Measurements from ENCODE around the gene GALNT14.
A peak's percentile ranks its signal among the peaks of the same experiment; 100 is the strongest.

The GALNT14 gene

DNA sequence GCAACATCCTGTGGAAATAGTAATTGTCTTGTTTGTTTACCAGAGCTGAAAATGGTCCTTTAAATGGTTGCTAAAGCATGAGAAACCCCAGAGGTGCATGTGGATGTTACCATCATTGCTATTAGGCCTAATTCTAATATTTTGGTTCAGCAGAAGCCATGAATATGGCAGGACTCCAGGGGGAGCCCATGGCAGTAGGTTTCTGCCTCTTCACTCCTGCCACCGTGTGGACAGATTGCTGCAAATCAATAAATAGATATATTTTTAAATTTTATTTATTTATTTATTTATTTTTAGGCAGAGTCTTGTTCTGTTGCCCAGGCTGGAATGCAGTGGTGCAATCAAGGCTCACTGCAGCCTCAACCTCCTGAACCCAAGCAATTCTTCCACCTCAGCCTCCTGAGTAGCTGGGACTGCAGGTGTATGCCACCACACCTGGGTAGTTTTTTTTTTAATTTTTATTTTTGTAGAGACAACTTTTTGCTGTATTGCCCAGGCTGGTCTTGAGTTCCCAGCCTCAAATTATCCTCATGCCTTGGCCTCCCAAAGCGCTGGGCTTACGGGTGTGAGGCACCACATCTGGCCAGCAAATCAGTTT is 276.1 kb downstream of the GALNT14 start:
- H3K23ac ChIP-seq (ENCODE audit: low read length in 2 of 2): no peak overlapping the region
- no peak overlapping the region for H4K91ac ChIP-seq (ENCODE audit: low read length)
- no peaks in the 10 kb centered on the region for H3K4me1 ChIP-seq (ENCODE audit: control insufficient read depth, insufficient read depth, low read depth, low read length)
- no peak overlapping the region for H2AFZ ChIP-seq (ENCODE audit: low read depth, low read length)
- no peak overlapping the region for H3K4ac ChIP-seq (ENCODE audit: low read depth in 1 of 2, low read length in 2 of 2)
- H3K18ac ChIP-seq (ENCODE audit: low read depth in 1 of 2, low read length in 2 of 2): no peak overlapping the region
- no peak overlapping the region for H4K8ac ChIP-seq (ENCODE audit: low read length)
- H2BK5ac ChIP-seq (ENCODE audit: low read depth, low read length, poor library complexity, severe bottlenecking): no peak overlapping the region
- H3K27ac ChIP-seq (ENCODE audit: low read length, poor library complexity, severe bottlenecking): no peak overlapping the region
- no peak overlapping the region for H3K9ac ChIP-seq (ENCODE audit: low read length)
- H2AK5ac ChIP-seq (ENCODE audit: low read length, severe bottlenecking): no peak overlapping the region
- H2BK120ac ChIP-seq (ENCODE audit: low read depth, low read length): no peak overlapping the region
- no peaks in the 10 kb centered on the region for H3K9me3 ChIP-seq (ENCODE audit: control insufficient read depth, low read length)
- H3K4me3 ChIP-seq (ENCODE audit: insufficient read depth in 1 of 2, low read depth in 1 of 2, low read length in 2 of 2): no peak overlapping the region
- peak; percentile 56 for DNase-seq
- no peaks in the 10 kb centered on the region for H3K79me1 ChIP-seq (replicated peaks; ENCODE audit: low read length, poor library complexity, severe bottlenecking)
- WGBS: 45% methylated on average over 2 of the region's 3 CpGs
- no peak overlapping the region for H2BK15ac ChIP-seq (ENCODE audit: low read depth, poor library complexity, severe bottlenecking)
- no peak overlapping the region for H3K14ac ChIP-seq (ENCODE audit: low read length in 2 of 2)
- peaks cover 0 to 13% of the 10 kb centered on the region in 2 experiments for H3K27me3 ChIP-seq (ENCODE audit: control insufficient read depth in 1 of 2, insufficient read depth in 1 of 2, low read length in 2 of 2)
- H2BK12ac ChIP-seq (ENCODE audit: low read length in 2 of 2): no peak overlapping the region
- no peaks in the 10 kb centered on the region for H3K36me3 ChIP-seq (ENCODE audit: control insufficient read depth in 1 of 2, insufficient read depth in 2 of 2, low read depth in 1 of 2, low read length in 2 of 2)
- H3K4me2 ChIP-seq (ENCODE audit: low read length, poor library complexity, severe bottlenecking): no peak overlapping the region

DNA sequence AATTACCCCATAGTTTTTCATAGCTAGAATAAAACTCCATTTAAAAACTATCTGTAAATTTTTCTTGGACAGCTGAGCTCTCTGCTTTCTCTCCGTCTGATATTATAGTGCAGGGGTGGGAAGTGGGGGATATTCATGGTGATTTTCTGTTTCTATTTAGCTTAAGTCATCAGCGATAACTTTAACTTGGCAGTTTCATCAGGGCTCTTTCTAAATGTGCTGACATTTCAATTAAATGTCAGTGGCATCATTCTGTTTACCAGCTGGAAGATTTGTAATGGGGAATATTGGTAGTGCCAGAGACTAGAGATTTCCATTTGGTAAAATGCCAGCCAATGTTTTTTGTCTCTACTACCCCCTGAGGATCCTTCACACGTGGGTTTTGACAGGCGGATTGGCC is 277.5 kb downstream of the GALNT14 start:
- H2BK120ac ChIP-seq (ENCODE audit: low read depth, low read length): no peak overlapping the region
- H2BK15ac ChIP-seq (ENCODE audit: low read depth, poor library complexity, severe bottlenecking): no peak overlapping the region
- H4K8ac ChIP-seq (ENCODE audit: low read length): no peak overlapping the region
- WGBS: 69% methylated on average over 4 of the region's 4 CpGs
- no peak overlapping the region for H3K23ac ChIP-seq (ENCODE audit: low read length in 2 of 2)
- H3K14ac ChIP-seq (ENCODE audit: low read length in 2 of 2): no peak overlapping the region
- H3K36me3 ChIP-seq (ENCODE audit: control insufficient read depth in 1 of 2, insufficient read depth in 2 of 2, low read depth in 1 of 2, low read length in 2 of 2): no peaks in the 10 kb centered on the region
- H3K4ac ChIP-seq (ENCODE audit: low read depth in 1 of 2, low read length in 2 of 2): no peak overlapping the region
- no peak overlapping the region for H4K91ac ChIP-seq (ENCODE audit: low read length)
- no peak overlapping the region for H3K18ac ChIP-seq (ENCODE audit: low read depth in 1 of 2, low read length in 2 of 2)
- H2BK12ac ChIP-seq (ENCODE audit: low read length in 2 of 2): no peak overlapping the region
- no peak overlapping the region for H2AFZ ChIP-seq (ENCODE audit: low read depth, low read length)
- no peak overlapping the region for H3K4me2 ChIP-seq (ENCODE audit: low read length, poor library complexity, severe bottlenecking)
- peaks cover 0 to 9% of the 10 kb centered on the region in 2 experiments for H3K27me3 ChIP-seq (ENCODE audit: control insufficient read depth in 1 of 2, insufficient read depth in 1 of 2, low read length in 2 of 2)
- no peak for DNase-seq
- H3K4me1 ChIP-seq (ENCODE audit: control insufficient read depth, insufficient read depth, low read depth, low read length): no peaks in the 10 kb centered on the region
- H3K79me1 ChIP-seq (replicated peaks; ENCODE audit: low read length, poor library complexity, severe bottlenecking): no peaks in the 10 kb centered on the region
- H3K9ac ChIP-seq (ENCODE audit: low read length): no peak overlapping the region
- no peak overlapping the region for H2AK5ac ChIP-seq (ENCODE audit: low read length, severe bottlenecking)
- no peaks in the 10 kb centered on the region for H3K9me3 ChIP-seq (ENCODE audit: control insufficient read depth, low read length)
- H3K4me3 ChIP-seq (ENCODE audit: insufficient read depth in 1 of 2, low read depth in 1 of 2, low read length in 2 of 2): no peak overlapping the region
- no peak overlapping the region for H2BK5ac ChIP-seq (ENCODE audit: low read depth, low read length, poor library complexity, severe bottlenecking)
- no peak overlapping the region for H3K27ac ChIP-seq (ENCODE audit: low read length, poor library complexity, severe bottlenecking)

All from mesenchymal stem cell (in vitro differentiated cells and primary cell).